Fibroblast of the aortic adventitia (primary cell): ENCODE data around the gene SEMA4D. TPM values are rescaled to one million over a fixed set of nuclear protein-coding genes. Genes with fewer than 3 reads are reported as not detected.

Experiments used
- DNase-seq: peaks from one replicate; pipeline ENCODE4 v3.0.0-alpha.2; 2010; ENCODE audit warnings: low read depth
- H3K4me3 ChIP-seq: 2 replicates; pipeline ENCODE4 v1.5.1; 2011; ENCODE audit warnings: low read depth, mild to moderate bottlenecking, control low read depth, low read length, moderate library complexity
- total RNA-seq: library from RNA; depleted of rRNA; stranded (reverse); fragments of >200 nt; gene quantifications from 2 replicates; pipeline ENCODE4 v1.2.3, GENCODE V29; 2012; ENCODE audit warnings: low replicate concordance
- TF ChIP-seq, protein P1 (sequence below): IDR thresholded peaks from 2 replicates; pipeline ENCODE4 v1.5.1; 2011; ENCODE audit warnings: mild to moderate bottlenecking, low read length, control low read depth, inconsistent platforms; ENCODE audit not compliant: insufficient read depth

The SEMA4D gene
- total RNA-seq, 1 donor, result 0.36 TPM

DNA sequence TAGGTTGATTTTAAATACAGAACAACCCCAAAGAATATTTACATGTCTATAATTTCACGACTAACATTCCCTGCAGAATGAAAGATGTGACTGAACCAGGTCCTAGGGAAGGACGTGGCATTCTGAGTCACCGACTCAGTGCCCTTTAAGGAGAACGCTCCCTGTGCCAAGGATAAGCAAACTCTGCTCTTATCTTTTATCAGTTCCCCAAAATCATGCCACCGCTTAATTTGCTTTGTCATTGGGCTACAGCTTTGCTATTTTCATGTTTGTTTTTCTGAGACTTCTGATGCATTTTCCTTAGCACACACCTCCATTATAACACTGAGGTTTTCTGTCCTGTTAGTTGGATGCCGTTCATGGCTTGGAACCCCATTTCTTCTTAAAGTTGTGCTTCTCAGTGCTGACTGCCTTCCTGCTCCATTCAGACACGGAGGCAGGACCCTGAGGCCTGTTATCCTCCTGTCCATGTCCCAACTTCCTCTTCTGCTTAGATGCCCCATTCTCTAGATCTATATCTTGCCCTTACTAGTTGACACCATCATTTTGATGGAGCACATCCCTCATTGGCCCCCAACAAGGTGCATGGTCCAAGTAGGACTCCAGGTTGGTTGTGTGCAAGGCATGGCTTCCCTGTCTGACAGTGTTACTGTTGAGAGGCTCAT is 11.2 kb upstream of the SEMA4D start:
- no peak for DNase-seq
- no peak overlapping the region for H3K4me3 ChIP-seq
- TF ChIP-seq, protein P1, sequence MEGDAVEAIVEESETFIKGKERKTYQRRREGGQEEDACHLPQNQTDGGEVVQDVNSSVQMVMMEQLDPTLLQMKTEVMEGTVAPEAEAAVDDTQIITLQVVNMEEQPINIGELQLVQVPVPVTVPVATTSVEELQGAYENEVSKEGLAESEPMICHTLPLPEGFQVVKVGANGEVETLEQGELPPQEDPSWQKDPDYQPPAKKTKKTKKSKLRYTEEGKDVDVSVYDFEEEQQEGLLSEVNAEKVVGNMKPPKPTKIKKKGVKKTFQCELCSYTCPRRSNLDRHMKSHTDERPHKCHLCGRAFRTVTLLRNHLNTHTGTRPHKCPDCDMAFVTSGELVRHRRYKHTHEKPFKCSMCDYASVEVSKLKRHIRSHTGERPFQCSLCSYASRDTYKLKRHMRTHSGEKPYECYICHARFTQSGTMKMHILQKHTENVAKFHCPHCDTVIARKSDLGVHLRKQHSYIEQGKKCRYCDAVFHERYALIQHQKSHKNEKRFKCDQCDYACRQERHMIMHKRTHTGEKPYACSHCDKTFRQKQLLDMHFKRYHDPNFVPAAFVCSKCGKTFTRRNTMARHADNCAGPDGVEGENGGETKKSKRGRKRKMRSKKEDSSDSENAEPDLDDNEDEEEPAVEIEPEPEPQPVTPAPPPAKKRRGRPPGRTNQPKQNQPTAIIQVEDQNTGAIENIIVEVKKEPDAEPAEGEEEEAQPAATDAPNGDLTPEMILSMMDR, result no peak

DNA sequence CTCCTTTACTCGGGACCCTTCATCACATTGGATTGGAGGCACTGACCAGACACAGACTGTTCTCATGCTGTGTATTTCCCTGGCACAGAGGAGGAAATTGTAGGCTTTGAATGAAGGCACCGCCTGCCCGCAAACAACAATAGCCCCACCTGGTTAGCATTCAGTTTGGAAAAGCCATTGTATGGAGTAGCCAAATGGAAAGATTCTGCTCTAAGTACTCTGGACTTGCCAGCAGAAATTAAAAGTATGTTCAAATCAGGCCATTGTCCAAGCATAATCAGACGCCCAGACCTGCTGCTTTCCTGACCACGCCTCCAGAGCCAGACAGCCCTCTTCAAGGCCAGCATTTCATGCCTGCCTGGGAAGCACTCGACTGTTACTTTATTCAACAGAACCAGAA is 8.0 kb upstream of the SEMA4D start:
- TF ChIP-seq, protein P1, result no peak
- no peak for DNase-seq
- no peak overlapping the region for H3K4me3 ChIP-seq

DNA sequence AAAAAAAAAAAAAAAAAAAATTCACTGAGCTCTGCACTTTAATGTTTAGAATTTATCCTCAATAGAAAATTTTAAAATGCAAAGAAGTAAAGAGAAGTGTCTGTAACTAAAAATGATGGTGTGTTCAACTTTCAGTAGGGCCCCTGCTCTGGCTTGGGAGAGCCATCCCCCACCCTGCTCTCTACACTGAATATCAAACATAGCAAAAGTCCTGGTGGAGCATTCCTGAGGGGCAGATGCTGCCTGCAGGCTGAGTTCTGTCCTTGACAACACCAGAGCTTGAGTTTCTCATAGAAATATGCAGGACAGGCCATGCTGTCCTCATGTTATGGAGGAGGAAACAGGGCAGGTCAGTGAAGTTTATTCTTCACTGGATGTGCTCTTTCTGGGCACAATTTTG is 7.1 kb upstream of the SEMA4D start:
- H3K4me3 ChIP-seq, result no peak overlapping the region
- TF ChIP-seq, protein P1, result no peak
- DNase-seq, result no peak

DNA sequence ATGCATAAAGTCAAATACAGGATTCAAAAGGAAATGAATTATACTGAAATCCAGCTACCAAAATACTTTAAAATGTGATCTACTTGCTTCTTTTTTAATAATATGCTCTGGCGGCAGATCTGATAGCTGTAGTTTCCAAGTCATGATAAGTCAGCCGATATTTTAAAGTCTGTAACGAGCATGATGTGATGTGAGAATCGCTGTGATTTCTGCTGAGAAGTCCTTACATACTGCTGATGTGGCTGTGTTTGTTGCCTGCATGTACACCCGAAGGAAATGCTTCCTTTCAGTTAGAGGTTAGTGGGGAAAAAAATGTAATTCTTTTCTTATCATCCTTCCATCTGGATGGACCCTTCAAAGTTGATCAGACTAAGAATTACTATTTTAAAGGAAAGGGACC is 4.8 kb upstream of the SEMA4D start:
- TF ChIP-seq, protein P1, result no peak
- H3K4me3 ChIP-seq, result no peak overlapping the region
- no peak for DNase-seq

DNA sequence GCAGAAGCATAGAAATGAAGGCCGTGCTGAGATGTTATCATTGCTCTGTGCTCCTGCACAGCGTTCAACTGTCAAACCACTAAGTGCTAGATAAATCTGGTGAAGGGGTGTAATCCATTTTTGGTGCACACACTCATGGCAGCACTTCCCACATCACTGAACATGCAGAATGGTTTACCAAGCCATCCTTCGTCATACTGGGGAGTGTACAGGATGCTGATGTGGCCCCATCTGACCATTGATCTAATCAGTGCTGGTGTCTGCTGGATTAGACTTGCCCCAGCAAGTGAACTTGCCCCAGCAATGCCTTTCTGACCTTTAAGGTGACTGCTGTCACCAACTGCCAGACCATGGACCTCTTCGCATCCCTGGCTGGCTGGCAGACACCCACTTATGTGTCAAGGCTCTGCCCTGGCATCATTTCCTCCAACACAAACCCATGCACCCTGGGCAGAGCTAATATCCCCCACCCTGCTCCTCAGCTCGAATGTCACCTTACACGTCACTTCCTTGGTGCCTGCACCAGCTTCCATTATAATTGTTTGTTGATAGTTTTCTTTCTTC is 4.2 kb upstream of the SEMA4D start:
- H3K4me3 ChIP-seq, result no peak overlapping the region

DNA sequence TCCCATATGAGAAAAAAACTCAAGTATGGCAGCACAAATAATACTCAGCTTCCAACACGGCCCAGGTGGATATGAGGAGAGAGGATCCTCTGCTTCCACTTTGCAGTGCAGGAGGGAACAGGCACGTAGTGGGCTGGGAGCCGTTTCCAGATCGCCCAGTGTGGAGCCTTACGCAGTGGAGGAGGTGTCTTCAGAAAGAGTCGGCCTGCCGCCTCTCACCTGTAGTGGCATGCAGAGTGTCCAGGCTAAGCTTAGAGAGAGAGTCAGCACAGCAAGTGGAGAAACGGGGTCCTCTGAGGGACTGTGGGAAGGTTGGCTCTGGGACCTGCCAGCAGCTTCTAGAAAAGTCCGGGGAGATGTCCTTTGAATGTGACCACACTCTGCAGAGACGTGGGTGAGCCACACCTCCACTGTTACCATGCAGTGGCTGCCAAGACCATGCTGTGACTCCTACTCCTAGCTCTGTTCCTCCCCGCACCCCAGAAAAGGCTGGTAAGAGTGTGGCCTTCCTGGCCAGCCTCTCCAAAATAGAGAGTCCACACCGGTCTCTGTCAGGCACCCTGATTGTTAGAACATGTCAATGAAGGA is 3.5 kb upstream of the SEMA4D start:
- TF ChIP-seq, protein P1, result no peak
- no peak overlapping the region for H3K4me3 ChIP-seq
- DNase-seq, result no peak

More for the DNA sequence above, 4.2 kb upstream of the SEMA4D start:
- DNase-seq, result no peak
- TF ChIP-seq, protein P1, result no peak
